Measurements from ENCODE around the gene PHLDA3.

GRCh38 chr1:201482755-201483154 is 13.8 kb upstream of the PHLDA3 start:
- TF ChIP-seq EP300 (conservative IDR thresholded peaks at IDR 0.05; ENCODE audit: poor library complexity, severe bottlenecking), result no peak
- TF ChIP-seq, protein P1, sequence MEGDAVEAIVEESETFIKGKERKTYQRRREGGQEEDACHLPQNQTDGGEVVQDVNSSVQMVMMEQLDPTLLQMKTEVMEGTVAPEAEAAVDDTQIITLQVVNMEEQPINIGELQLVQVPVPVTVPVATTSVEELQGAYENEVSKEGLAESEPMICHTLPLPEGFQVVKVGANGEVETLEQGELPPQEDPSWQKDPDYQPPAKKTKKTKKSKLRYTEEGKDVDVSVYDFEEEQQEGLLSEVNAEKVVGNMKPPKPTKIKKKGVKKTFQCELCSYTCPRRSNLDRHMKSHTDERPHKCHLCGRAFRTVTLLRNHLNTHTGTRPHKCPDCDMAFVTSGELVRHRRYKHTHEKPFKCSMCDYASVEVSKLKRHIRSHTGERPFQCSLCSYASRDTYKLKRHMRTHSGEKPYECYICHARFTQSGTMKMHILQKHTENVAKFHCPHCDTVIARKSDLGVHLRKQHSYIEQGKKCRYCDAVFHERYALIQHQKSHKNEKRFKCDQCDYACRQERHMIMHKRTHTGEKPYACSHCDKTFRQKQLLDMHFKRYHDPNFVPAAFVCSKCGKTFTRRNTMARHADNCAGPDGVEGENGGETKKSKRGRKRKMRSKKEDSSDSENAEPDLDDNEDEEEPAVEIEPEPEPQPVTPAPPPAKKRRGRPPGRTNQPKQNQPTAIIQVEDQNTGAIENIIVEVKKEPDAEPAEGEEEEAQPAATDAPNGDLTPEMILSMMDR (IDR thresholded peaks at IDR 0.05; ENCODE audit: poor library complexity, severe bottlenecking), result no peak
- TF ChIP-seq SMC3 (conservative IDR thresholded peaks at IDR 0.05; ENCODE audit: poor library complexity), result no peak
